GM19193 (cell line): ENCODE results near the gene EML1.

Source experiments
- POLR2A ChIP-seq: IDR thresholded peaks from 4 replicates; pipeline ENCODE4 v1.6.1; 2011; ENCODE audit not compliant: insufficient read depth, insufficient read length; ENCODE audit errors: extremely low read depth

The EML1 gene

GRCh38 chr14:99842141-99842540, 48.9 kb downstream of the EML1 start:
- no peak for TF ChIP-seq POLR2A

GRCh38 chr14:99846808-99847207, 53.6 kb downstream of the EML1 start:
- TF ChIP-seq POLR2A = no peak

GRCh38 chr14:99850709-99851108, 57.5 kb downstream of the EML1 start:
- no peak for TF ChIP-seq POLR2A

GRCh38 chr14:99852578-99852977, 59.4 kb downstream of the EML1 start:
- TF ChIP-seq POLR2A = no peak

- TF ChIP-seq POLR2A = no peak
Observed at GRCh38 chr14:99853206-99853605, 60.0 kb downstream of the EML1 start.

GRCh38 chr14:99854831-99855230, 61.6 kb downstream of the EML1 start:
- no peak for TF ChIP-seq POLR2A

GRCh38 chr14:99855271-99855670, 62.1 kb downstream of the EML1 start:
- TF ChIP-seq POLR2A = no peak

- no peak for TF ChIP-seq POLR2A
Observed at GRCh38 chr14:99857551-99857950, 64.3 kb downstream of the EML1 start.

GRCh38 chr14:99860219-99860618, 67.0 kb downstream of the EML1 start:
- no peak for TF ChIP-seq POLR2A

- no peak for TF ChIP-seq POLR2A
Observed at GRCh38 chr14:99862136-99862535, 68.9 kb downstream of the EML1 start.

- no peak for TF ChIP-seq POLR2A
Observed at GRCh38 chr14:99863059-99863458, 69.8 kb downstream of the EML1 start.

- TF ChIP-seq POLR2A = no peak
Observed at GRCh38 chr14:99865408-99865807, 72.2 kb downstream of the EML1 start.

GRCh38 chr14:99870617-99871016, 77.4 kb downstream of the EML1 start:
- no peak for TF ChIP-seq POLR2A

GRCh38 chr14:99871771-99872170, 78.6 kb downstream of the EML1 start:
- TF ChIP-seq POLR2A = no peak

GRCh38 chr14:99872786-99873440, 79.7 kb downstream of the EML1 start:
- TF ChIP-seq POLR2A = no peak

GRCh38 chr14:99873653-99874052, 80.4 kb downstream of the EML1 start:
- no peak for TF ChIP-seq POLR2A

- TF ChIP-seq POLR2A = no peak
Observed at GRCh38 chr14:99874306-99874705, 81.1 kb downstream of the EML1 start.

- no peak for TF ChIP-seq POLR2A
Observed at GRCh38 chr14:99875421-99875820, 82.2 kb downstream of the EML1 start.

GRCh38 chr14:99875836-99876235, 82.6 kb downstream of the EML1 start:
- no peak for TF ChIP-seq POLR2A
